Measurements from ENCODE around the gene CYP2U1. TPM values are rescaled to one million over a fixed set of nuclear protein-coding genes. Genes with fewer than 3 reads are reported as not detected.

Gene CYP2U1
- polyA plus RNA-seq, 3 donors = 0.77 to 1.7 (median 1.5) TPM

GRCh38 chr4:107991945-107992630 is 60.7 kb downstream of the CYP2U1 start:
- H3K36me3 Mint-ChIP-seq = peaks cover 9 to 14% of the 10 kb centered on the region in 2 donors
- Histone ChIP-seq H3K4me3 (replicated peaks in 1 of 3; ENCODE audit: low read depth in 2 of 3, low read length in 3 of 3) (no peak overlapping the region), H3K36me3 (replicated peaks in 1 of 2; ENCODE audit: control insufficient read depth in 1 of 2, insufficient read depth in 2 of 2, low read length in 2 of 2) (no peaks in the 10 kb centered on the region), H3K79me2 (ENCODE audit: insufficient read depth, low read length) (peaks cover 50% of the 10 kb centered on the region), H3K27me3 (ENCODE audit: control insufficient read depth in 2 of 2, insufficient read depth in 2 of 2, low read length in 2 of 2) (no peaks in the 10 kb centered on the region), H2AFZ (ENCODE audit: insufficient read depth, low read depth, low read length, poor library complexity, severe bottlenecking) (no peak overlapping the region), H3K27ac (ENCODE audit: low read depth in 1 of 2, low read length in 2 of 2) (no peak overlapping the region), H3K4me2 (replicated peaks; ENCODE audit: extremely low read depth, low read length, poor library complexity, severe bottlenecking) (no peak overlapping the region), H4K20me1 (ENCODE audit: insufficient read depth, low read length) (no peaks in the 10 kb centered on the region), H3K9ac (ENCODE audit: insufficient read depth, low read length, poor library complexity, severe bottlenecking) (no peak overlapping the region), H3K4me1 (ENCODE audit: control insufficient read depth in 1 of 2, insufficient read depth in 2 of 2, low read length in 2 of 2) (peaks cover 20 to 29% of the 10 kb centered on the region in 2 donors), H3K9me3 (replicated peaks in 1 of 2; ENCODE audit: control insufficient read depth in 1 of 2, insufficient read depth in 1 of 2, low read length in 2 of 2) (no peaks in the 10 kb centered on the region)
- no peak overlapping the region for H3K27ac Mint-ChIP-seq
- intact Hi-C loops (cut with micrococcal nuclease) = no loop called here
- DNase-seq = no peak
- H3K9me3 Mint-ChIP-seq = no peaks in the 10 kb centered on the region
- no peak overlapping the region for H3K4me3 Mint-ChIP-seq
- WGBS (ENCODE audit: insufficient coverage) = 83% methylated on average over 2 of the region's 3 CpGs
- peaks cover 45% of the 10 kb centered on the region for H3K4me1 Mint-ChIP-seq
- no peak for TF ChIP-seq CTCF (IDR thresholded peaks at IDR 0.05)
- H3K27me3 Mint-ChIP-seq (ENCODE audit: low read depth in 3 of 3) = no peaks in the 10 kb centered on the region

- Histone ChIP-seq H3K4me1 (ENCODE audit: control insufficient read depth in 1 of 2, insufficient read depth in 2 of 2, low read length in 2 of 2) (peaks cover 16 to 25% of the 10 kb centered on the region in 2 donors), H4K20me1 (ENCODE audit: insufficient read depth, low read length) (no peaks in the 10 kb centered on the region), H3K79me2 (ENCODE audit: insufficient read depth, low read length) (peaks cover 50% of the 10 kb centered on the region), H3K9ac (ENCODE audit: insufficient read depth, low read length, poor library complexity, severe bottlenecking) (no peak overlapping the region), H3K4me2 (replicated peaks; ENCODE audit: extremely low read depth, low read length, poor library complexity, severe bottlenecking) (peak overlapping the region; percentile 27), H2AFZ (ENCODE audit: insufficient read depth, low read depth, low read length, poor library complexity, severe bottlenecking) (no peak overlapping the region), H3K4me3 (replicated peaks in 1 of 3; ENCODE audit: low read depth in 2 of 3, low read length in 3 of 3) (no peak overlapping the region), H3K27me3 (ENCODE audit: control insufficient read depth in 2 of 2, insufficient read depth in 2 of 2, low read length in 2 of 2) (no peaks in the 10 kb centered on the region), H3K27ac (ENCODE audit: low read depth in 1 of 2, low read length in 2 of 2) (no peak overlapping the region), H3K9me3 (replicated peaks in 1 of 2; ENCODE audit: control insufficient read depth in 1 of 2, insufficient read depth in 1 of 2, low read length in 2 of 2) (no peaks in the 10 kb centered on the region), H3K36me3 (replicated peaks in 1 of 2; ENCODE audit: control insufficient read depth in 1 of 2, insufficient read depth in 2 of 2, low read length in 2 of 2) (no peaks in the 10 kb centered on the region)
- intact Hi-C loops (cut with micrococcal nuclease) = no loop called here
- peak overlapping the region; percentile 24 to 63 for H3K4me3 Mint-ChIP-seq
- H3K27ac Mint-ChIP-seq = no peak overlapping the region
- TF ChIP-seq CTCF (IDR thresholded peaks at IDR 0.05) = no peak
- peaks cover 9 to 14% of the 10 kb centered on the region in 2 donors for H3K36me3 Mint-ChIP-seq
- peaks cover 42% of the 10 kb centered on the region for H3K4me1 Mint-ChIP-seq
- DNase-seq = peak in 1 of 3 donors; percentile 4
- no peaks in the 10 kb centered on the region for H3K9me3 Mint-ChIP-seq
- WGBS (ENCODE audit: insufficient coverage) = 0% methylated on average over 1 of the region's 3 CpGs
- peaks cover 0 to 2% (median 0%) of the 10 kb centered on the region in 3 donors for H3K27me3 Mint-ChIP-seq (ENCODE audit: low read depth in 3 of 3)
Measured at GRCh38 chr4:107993969-107994368, 62.6 kb downstream of the CYP2U1 start.

All from CD14-positive monocyte (primary cell).